SK-N-MC (cell line): ENCODE measurements around the gene ZNF697.

ENCODE experiments used
- EZH2 ChIP-seq: fragments of 200-600 bp; sonication (generic); IDR thresholded peaks from one replicate; pipeline ENCODE4 v1.6.1; 2017; ENCODE audit warnings: antibody characterized with exemption
- POLR2AphosphoS5 ChIP-seq: IDR thresholded peaks from 2 replicates; pipeline ENCODE4 v1.6.1; 2012; ENCODE audit warnings: mild to moderate bottlenecking, low read depth, low read length, borderline replicate concordance

DNA sequence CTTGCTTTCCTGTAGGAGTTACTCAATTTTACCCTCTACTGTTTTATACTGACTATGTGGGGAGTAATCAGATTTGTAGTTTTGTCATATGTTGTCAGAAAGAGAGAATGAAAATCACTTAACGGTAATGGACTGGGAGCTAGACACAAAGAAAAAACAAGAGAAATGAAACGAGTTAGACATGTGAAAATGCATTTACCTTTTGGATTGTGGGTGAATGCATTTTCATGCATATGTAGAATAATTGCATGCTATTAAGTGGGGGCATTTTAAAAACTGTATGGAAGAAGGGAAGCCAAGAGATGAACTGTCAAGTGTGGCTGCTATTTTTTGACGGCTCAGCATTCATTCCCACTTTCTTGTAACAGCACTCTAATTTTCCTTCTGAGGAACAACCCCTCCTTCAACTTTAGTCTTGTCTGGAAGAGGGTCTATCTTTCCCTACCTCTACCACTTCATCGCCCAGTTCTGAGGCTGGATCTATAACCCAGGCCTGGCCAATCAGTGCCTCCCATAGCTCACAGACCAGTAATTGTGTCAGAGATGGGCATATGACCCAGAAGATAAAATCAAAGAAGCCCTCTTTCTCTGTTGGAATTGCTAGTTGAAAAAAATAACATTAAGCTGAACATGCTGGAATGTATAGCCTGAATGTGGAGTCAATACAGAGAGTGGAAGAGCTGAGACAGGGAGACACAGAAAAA lies 5.2 kb upstream of the ZNF697 start:
- TF ChIP-seq POLR2AphosphoS5 (no peak), EZH2 (no peak)
